NCI-H187 treated with DMSO at 0.1 percent for 48 hours (cell line): ENCODE measurements around the gene USP10.
"Not testable (repeated sequence)": the region's sequence is repeated elsewhere in the genome, so short reads cannot be mapped to it uniquely, and the experiment has no call there.

ENCODE experiments used
- DNase-seq: peaks from one replicate; lab custom pipeline; 2025; lab: John Stamatoyannopoulos, UW

USP10 gene

DNA sequence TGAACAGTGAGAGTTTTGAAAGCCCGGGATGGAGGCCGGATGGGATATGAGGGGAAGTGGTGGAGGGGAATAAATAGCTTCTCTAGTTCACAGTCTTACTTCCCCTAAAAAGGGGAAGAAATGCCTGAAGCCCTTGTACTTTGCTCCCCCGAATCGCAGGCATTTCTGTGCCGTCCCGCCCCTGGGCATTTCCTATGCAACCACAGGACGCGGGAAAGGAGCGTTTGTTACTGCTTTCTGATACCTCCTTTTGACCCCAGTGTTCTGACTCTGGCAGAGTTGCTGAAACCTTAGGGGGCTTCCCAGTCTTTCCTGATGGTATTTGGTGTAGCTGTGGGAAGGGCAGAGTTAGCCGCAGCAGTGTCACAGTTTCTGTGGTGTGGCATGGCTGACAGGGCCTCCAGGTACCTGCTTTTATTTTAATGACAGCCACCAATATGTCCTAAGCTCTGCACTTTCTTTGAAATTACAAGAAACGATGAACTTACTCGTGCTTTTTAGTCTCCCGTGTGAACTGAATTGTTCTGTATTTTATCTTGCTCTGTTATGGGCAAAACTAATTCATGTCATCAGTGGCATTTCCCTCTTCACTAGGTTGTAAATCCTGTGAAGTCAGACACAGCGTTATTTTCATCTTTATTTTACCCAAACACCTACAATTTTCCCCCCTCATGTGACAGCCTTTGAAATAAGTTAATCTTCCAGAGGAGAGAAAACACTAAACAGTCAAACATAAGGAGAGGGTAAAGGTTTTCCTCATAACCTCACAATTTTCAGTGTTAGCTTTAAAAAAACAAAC is 27.1 kb downstream of the USP10 start:
- no peak for DNase-seq

DNA sequence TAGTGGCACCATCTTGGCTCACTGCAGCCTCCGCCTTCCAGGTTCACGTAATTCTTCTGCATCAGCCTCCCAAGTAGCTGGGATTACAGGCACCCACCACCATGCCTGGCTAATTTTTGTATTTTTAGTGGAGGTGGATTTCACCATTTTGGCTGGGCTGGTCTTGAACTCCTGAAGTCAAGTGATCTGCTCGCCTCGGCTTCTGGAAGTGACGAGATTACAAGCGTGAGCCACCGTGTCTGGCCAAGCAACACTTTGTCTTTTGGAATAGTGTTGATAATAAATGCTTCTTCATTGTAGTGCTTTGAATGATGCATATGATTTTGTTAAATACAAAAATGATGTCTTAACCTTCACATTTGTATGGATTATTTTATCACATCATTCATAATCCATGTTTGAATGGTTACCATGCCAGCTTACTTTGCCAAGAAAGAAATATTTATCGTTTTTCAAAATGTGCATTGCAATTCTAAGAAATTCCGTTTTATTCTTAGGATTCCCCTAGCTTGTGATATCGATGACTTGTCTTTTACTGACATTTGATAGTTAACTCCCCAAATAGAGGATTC is 29.1 kb downstream of the USP10 start:
- no peak for DNase-seq

DNA sequence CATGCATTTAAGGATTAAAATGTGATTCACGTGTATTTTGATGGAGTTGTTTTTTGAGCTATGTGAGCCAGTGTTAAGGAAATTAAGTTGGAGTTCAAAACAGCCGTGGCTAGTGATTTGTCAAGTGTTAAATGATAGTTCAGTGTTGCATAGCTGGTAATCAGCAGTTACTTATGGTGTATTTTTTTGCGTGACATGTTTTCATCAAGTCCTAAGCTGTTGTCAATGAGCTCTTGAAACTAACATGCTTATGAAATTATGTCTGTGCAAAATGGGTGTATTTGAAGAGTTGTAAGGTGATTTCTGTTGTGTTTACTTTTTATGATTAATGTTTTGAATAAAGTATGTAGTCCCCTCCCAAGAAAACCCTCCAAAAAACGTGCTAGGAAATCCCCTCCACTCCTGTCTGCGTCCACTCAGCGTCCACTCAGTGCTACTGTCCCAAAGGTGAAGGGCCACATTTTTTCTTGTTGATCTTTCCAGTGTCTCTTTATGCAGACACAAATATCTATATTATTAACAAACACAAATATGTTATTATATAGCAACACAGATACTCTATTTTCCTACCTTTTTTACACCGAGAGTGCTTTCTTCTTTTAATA is 30.0 kb downstream of the USP10 start:
- no peak for DNase-seq

GRCh38 chr16:84730406-84731106 is 30.8 kb downstream of the USP10 start:
- no peak for DNase-seq

GRCh38 chr16:84732332-84732673 is 32.5 kb downstream of the USP10 start:
- not testable (repeated sequence) for DNase-seq

DNA sequence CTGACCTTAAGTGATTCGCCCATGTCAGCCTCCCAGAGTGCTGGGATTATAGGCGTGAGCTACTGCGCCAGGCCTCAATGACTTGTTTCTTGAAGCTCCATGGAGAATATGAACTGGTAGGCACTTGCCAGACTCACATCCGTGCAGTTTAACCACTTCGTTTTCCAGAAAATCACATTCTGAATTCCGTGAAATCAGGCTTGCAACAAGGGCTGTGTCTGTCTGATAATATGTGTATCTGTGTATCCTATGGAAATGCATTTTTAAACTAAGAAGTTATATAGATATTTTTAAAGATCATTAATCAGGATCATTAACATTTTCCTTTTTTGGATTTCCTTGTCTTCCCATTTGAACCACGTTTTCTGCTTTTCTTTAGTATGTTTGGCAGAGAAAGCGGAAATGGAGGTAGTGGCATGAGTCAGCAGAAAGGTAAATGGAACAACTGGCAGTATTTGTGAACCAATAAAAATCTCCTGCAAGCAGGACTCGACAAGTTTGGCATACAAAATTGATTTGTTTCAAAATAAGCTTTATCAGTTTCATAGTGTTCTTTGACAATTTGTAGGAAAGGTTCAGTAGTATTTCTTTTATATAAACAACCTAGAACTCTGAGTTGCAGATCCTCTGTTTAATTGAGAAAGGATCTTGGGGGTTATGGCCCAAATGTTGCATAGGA is 33.0 kb downstream of the USP10 start:
- no peak for DNase-seq

GRCh38 chr16:84735849-84736586 is 36.2 kb downstream of the USP10 start:
- DNase-seq = no peak

- no peak for DNase-seq
Observed at GRCh38 chr16:84737192-84738011, 37.6 kb downstream of the USP10 start.

- DNase-seq = no peak
Observed at GRCh38 chr16:84738255-84739038, 38.6 kb downstream of the USP10 start.

- DNase-seq = no peak
Observed at GRCh38 chr16:84739349-84740124, 39.7 kb downstream of the USP10 start.

- no peak for DNase-seq
Observed at GRCh38 chr16:84740596-84741116, 40.9 kb downstream of the USP10 start.

DNA sequence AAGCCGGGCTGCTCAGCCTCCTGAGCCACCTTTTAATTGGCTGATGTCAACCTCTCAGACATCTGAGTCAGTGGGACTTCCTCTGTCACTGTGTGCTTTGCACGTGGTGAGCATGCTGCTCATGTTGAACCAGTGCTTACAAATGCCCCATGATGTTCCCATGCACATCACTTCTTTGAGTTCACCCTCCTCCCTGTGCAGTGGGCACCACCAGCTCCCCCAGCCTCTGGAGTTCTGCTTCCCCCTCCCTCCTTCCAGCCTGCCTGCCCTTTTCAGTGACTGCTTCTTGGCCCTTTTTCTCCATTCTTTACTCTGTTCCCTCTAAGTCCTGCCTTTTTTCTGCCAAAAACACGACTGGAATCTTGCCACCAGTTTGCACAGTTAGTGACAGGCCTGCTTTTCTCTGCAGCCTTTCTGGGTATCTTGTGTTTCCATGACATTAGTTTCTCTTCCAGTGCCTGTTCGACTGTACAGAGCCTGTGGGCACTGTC is 41.6 kb downstream of the USP10 start:
- no peak for DNase-seq

DNA sequence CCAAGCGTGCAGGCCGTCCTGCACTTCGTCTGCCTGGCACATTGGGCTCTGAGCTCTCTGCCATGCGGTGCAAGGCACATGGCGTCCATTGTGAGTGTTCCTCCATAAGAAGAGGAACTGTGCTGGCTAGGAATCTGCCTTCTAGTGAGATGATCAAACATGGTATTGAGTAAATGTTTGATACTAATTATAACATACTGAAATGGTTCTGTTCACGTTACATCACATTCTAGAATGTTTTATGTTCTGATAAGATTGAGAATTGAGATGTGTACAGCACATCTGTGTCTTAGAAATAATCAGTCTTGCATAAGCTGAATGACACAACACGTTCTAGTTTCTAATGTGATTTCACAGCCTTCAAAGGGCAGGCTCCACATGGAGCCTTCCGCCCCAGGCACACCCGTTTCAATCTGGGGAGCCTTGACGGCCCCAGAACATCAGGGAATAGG is 42.9 kb downstream of the USP10 start:
- DNase-seq = no peak

- no peak for DNase-seq
Observed at GRCh38 chr16:84746231-84746630, 46.4 kb downstream of the USP10 start.

- DNase-seq = no peak
Observed at GRCh38 chr16:84746875-84747274, 47.1 kb downstream of the USP10 start.

GRCh38 chr16:84748247-84748646 is 48.4 kb downstream of the USP10 start:
- DNase-seq = not testable (repeated sequence)

- DNase-seq = no peak
Observed at GRCh38 chr16:84749072-84749471, 49.3 kb downstream of the USP10 start.

GRCh38 chr16:84749815-84750214 is 50.0 kb downstream of the USP10 start:
- no peak for DNase-seq

DNA sequence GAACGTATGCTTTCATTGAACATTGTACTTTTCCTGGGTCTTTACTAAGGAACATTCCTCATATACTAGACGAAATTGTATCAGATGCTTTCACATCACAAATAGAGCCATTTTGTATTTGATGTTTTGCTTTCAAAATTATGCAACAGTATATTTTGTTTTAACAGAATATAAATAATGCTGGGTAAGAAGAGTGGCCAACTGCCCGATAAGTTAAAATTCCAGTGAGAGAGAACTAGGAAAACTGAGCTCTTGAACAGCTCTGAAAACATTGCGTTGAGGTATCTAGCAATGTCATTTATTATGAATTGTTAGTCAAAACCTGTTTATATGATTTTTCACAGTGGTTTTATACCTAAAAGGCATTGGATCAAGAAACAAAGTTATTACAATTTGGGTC is 50.8 kb downstream of the USP10 start:
- DNase-seq = no peak
